KMS-11 (cell line): ENCODE data around the gene JMJD6.

Source experiments
- H2AFZ ChIP-seq: fragments of 200-600 bp; sonication (generic); 2 replicates; pipeline ENCODE4 v1.6.1; 2016; ENCODE audit warnings: antibody characterized with exemption, mixed run types, low read depth
- H3K27ac ChIP-seq: fragments of 200-600 bp; sonication (generic); 2 replicates; pipeline ENCODE4 v1.6.1; 2016; ENCODE audit warnings: mild to moderate bottlenecking, mixed run types
- H3K27me3 ChIP-seq: fragments of 200-600 bp; sonication (generic); 2 replicates; pipeline ENCODE4 v1.6.1; 2017; ENCODE audit warnings: mild to moderate bottlenecking, low read depth, mixed run types, moderate library complexity; ENCODE audit not compliant: insufficient read depth
- H3K36me3 ChIP-seq: fragments of 200-600 bp; sonication (generic); 2 replicates; pipeline ENCODE4 v1.6.1; 2017; ENCODE audit warnings: mild to moderate bottlenecking, mixed run types; ENCODE audit not compliant: insufficient read depth
- H3K4me1 ChIP-seq: fragments of 200-600 bp; sonication (generic); 2 replicates; pipeline ENCODE4 v1.6.1; 2016; ENCODE audit warnings: mild to moderate bottlenecking, low read depth, mixed run types; ENCODE audit not compliant: poor library complexity, severe bottlenecking
- H3K4me2 ChIP-seq: fragments of 200-600 bp; sonication (generic); 2 replicates; pipeline ENCODE4 v1.7.0; 2016; ENCODE audit warnings: mild to moderate bottlenecking, mixed run types
- H3K4me3 ChIP-seq: fragments of 200-600 bp; sonication (generic); IDR thresholded peaks from 2 replicates; pipeline ENCODE4 v1.6.1; 2017; ENCODE audit warnings: low read depth, low read length, mixed read lengths; ENCODE audit not compliant: insufficient read depth
- H3K79me2 ChIP-seq: fragments of 200-600 bp; sonication (generic); 2 replicates; pipeline ENCODE4 v1.6.1; 2016; ENCODE audit warnings: low read depth, mixed run types; ENCODE audit not compliant: insufficient read depth
- H3K9ac ChIP-seq: fragments of 200-600 bp; sonication (generic); 2 replicates; pipeline ENCODE4 v1.6.1; 2016; ENCODE audit warnings: mild to moderate bottlenecking, mixed run types
- H4K20me1 ChIP-seq: fragments of 200-600 bp; sonication (generic); 2 replicates; pipeline ENCODE4 v1.6.1; 2016; ENCODE audit warnings: mild to moderate bottlenecking, mixed run types; ENCODE audit not compliant: insufficient read depth
- CTCF ChIP-seq: fragments of 200-600 bp; sonication (generic); conservative IDR thresholded peaks from 2 replicates; pipeline ENCODE4 v1.6.1; 2017; ENCODE audit warnings: low read depth, mild to moderate bottlenecking, antibody characterized with exemption, low read length, moderate library complexity, mixed read lengths

The JMJD6 gene

GRCh38 chr17:76683921-76684745, 42.3 kb downstream of the JMJD6 start:
- Histone ChIP-seq H3K79me2 (no peaks in the 10 kb centered on the region), H2AFZ (no peak overlapping the region), H3K4me2 (no peak overlapping the region), H3K4me1 (peaks cover 32% of the 10 kb centered on the region), H3K9ac (no peak overlapping the region), H3K27ac (no peak overlapping the region), H3K36me3 (no peaks in the 10 kb centered on the region), H4K20me1 (no peaks in the 10 kb centered on the region), H3K27me3 (no peaks in the 10 kb centered on the region; the same call in 1 of the 2 replicates), H3K4me3 (no peak overlapping the region)
- TF ChIP-seq CTCF: no peak

GRCh38 chr17:76683011-76683755, 43.2 kb downstream of the JMJD6 start:
- Histone ChIP-seq H3K4me2 (peak overlapping the region; percentile 57; the same call in 1 of the 2 replicates), H3K4me1 (peaks cover 32% of the 10 kb centered on the region), H3K27me3 (no peaks in the 10 kb centered on the region; the same call in 1 of the 2 replicates), H3K4me3 (no peak overlapping the region), H3K79me2 (no peaks in the 10 kb centered on the region), H2AFZ (no peak overlapping the region), H3K36me3 (no peaks in the 10 kb centered on the region), H3K9ac (no peak overlapping the region; the same call in 1 of the 2 replicates), H4K20me1 (no peaks in the 10 kb centered on the region), H3K27ac (no peak overlapping the region)
- TF ChIP-seq CTCF: peak; percentile 43

GRCh38 chr17:76682296-76682695, 44.1 kb downstream of the JMJD6 start:
- Histone ChIP-seq H3K9ac (no peak overlapping the region), H3K36me3 (no peaks in the 10 kb centered on the region), H3K4me1 (peaks cover 32% of the 10 kb centered on the region), H3K4me2 (peak overlapping the region; percentile 57; the same call in 1 of the 2 replicates), H3K27me3 (no peaks in the 10 kb centered on the region; the same call in 1 of the 2 replicates), H3K27ac (no peak overlapping the region), H3K4me3 (no peak overlapping the region), H3K79me2 (no peaks in the 10 kb centered on the region), H4K20me1 (no peaks in the 10 kb centered on the region), H2AFZ (peak overlapping the region; percentile 15; the same call in 1 of the 2 replicates)
- TF ChIP-seq CTCF: no peak

- H3K9ac ChIP-seq: no peak overlapping the region
- no peak overlapping the region for H3K27ac ChIP-seq
- no peaks in the 10 kb centered on the region for H3K79me2 ChIP-seq
- peak overlapping the region; percentile 57; the same call in 1 of the 2 replicates for H3K4me2 ChIP-seq
- peaks cover 32% of the 10 kb centered on the region for H3K4me1 ChIP-seq
- no peaks in the 10 kb centered on the region for H3K36me3 ChIP-seq
- H3K27me3 ChIP-seq: no peaks in the 10 kb centered on the region; the same call in 1 of the 2 replicates
- peak; percentile 93 for TF ChIP-seq CTCF
- no peak overlapping the region for H3K4me3 ChIP-seq
- no peaks in the 10 kb centered on the region for H4K20me1 ChIP-seq
- peak overlapping the region; percentile 15; the same call in 1 of the 2 replicates for H2AFZ ChIP-seq
These were observed 44.9 kb downstream of the JMJD6 start for GRCh38 chr17:76681222-76682137.
